Panc1 (cell line): Measurements from ENCODE around the gene PMAIP1. TPM values are rescaled to one million over a fixed set of nuclear protein-coding genes. Genes with fewer than 3 reads are reported as not detected.

ENCODE experiments used
- ATAC-seq: fragments of 200-7000 bp; cut with Tn5 transposase; 2 replicates; pipeline ENCODE4 v1.9.1; 2020; ENCODE audit warnings: mild to moderate bottlenecking, moderate library complexity
- BruUV-seq: library from RNA; stranded (reverse); fragments of 400-500 nt; replicated peaks from 2 replicates; lab custom pipeline; 2021; lab: Mats Ljungman, UMichigan
- CTCF ChIA-PET: fragments of 300-600 bp; sonication (Branson Sonifier 250); formaldehyde crosslinking; loops from one replicate; lab custom pipeline; 2022; ENCODE audit warnings: antibody characterized with exemption; lab: Charles Lee
- POLR2A ChIA-PET: fragments of 300-600 bp; sonication (Branson Sonifier 250); formaldehyde crosslinking; loops from one replicate; lab custom pipeline; 2022; ENCODE audit warnings: antibody characterized with exemption; lab: Charles Lee
- DNase-seq: peaks from one replicate; pipeline ENCODE4 v3.0.0-alpha.2; 2010; ENCODE audit warnings: low read depth, low spot score
- H3K27ac ChIP-seq: 2 replicates; pipeline ENCODE4 v1.5.1; 2011; ENCODE audit warnings: mild to moderate bottlenecking, low read length, inconsistent platforms
- H3K27me3 ChIP-seq: fragments of 200-500 bp; sonication (Bioruptor generic); 2 replicates; pipeline ENCODE4 v1.6.0; 2014; ENCODE audit warnings: low read length, inconsistent platforms; ENCODE audit not compliant: control insufficient read depth, insufficient read depth
- H3K36me3 ChIP-seq: fragments of 200-500 bp; sonication (Bioruptor generic); 2 replicates; pipeline ENCODE4 v1.5.1; 2014; ENCODE audit warnings: inconsistent platforms, mild to moderate bottlenecking, low read length, moderate library complexity; ENCODE audit not compliant: control insufficient read depth, insufficient read depth
- H3K4me1 ChIP-seq: 2 replicates; pipeline ENCODE4 v1.5.1; 2011; ENCODE audit warnings: inconsistent platforms, mild to moderate bottlenecking, low read length, moderate library complexity; ENCODE audit not compliant: control insufficient read depth, insufficient read depth
- H3K4me3 ChIP-seq, 2 experiments: 2 replicates each; pipeline ENCODE4 v1.5.1; 2011 to 2012; ENCODE audit warnings: low read depth in 2 of 2, low read length in 2 of 2, mild to moderate bottlenecking in 2 of 2, inconsistent platforms in 1 of 2, moderate library complexity in 1 of 2
- H3K9me3 ChIP-seq: fragments of 200-500 bp; sonication (Bioruptor generic); 2 replicates; pipeline ENCODE4 v1.5.1; 2014; ENCODE audit warnings: low read depth, mild to moderate bottlenecking, inconsistent platforms, low read length, moderate library complexity; ENCODE audit not compliant: control insufficient read depth, insufficient read depth
- CTCF ChIP-seq: fragments of 450-650 bp; IDR thresholded peaks from 2 replicates; pipeline ENCODE4 v1.5.1; 2017; ENCODE audit warnings: mild to moderate bottlenecking
- POLR2AphosphoS5 ChIP-seq: IDR thresholded peaks from 2 replicates; pipeline ENCODE4 v1.6.1; 2012; ENCODE audit warnings: mild to moderate bottlenecking, low read depth, low read length, moderate library complexity
- REST ChIP-seq, 2 experiments: IDR thresholded peaks; 2 replicates each; pipeline ENCODE4 v1.6.1; 2011 to 2012; ENCODE audit warnings: low read depth in 2 of 2, control low read depth in 1 of 2, low read length in 1 of 2, mild to moderate bottlenecking in 1 of 2, moderate library complexity in 1 of 2; ENCODE audit not compliant: insufficient read depth in 1 of 2
- SIN3A ChIP-seq: IDR thresholded peaks from 2 replicates; pipeline ENCODE4 v1.6.1; 2012; ENCODE audit warnings: low read depth, mild to moderate bottlenecking, low read length, moderate library complexity, borderline replicate concordance; ENCODE audit not compliant: insufficient read depth
- TCF7L2 ChIP-seq: IDR thresholded peaks from 2 replicates; pipeline ENCODE4 v1.6.1; 2011; ENCODE audit warnings: mild to moderate bottlenecking, low read depth, low read length, inconsistent platforms
- in situ Hi-C: cut with HindIII; loops from 2 replicates; pipeline ENCODE4 v1.10.0; 2016; ENCODE audit warnings: low sequenced_read_pairs, low pct_unique_long_range_greater_than_20kb
- intact Hi-C: fragments of 100-400 bp; cut with micrococcal nuclease; formaldehyde crosslinking; loops from one replicate; pipeline ENCODE4 v1.10.0; 2022; ENCODE audit not compliant: unreplicated experiment
- total RNA-seq: library from RNA; stranded (reverse); gene quantifications from one replicate; pipeline ENCODE4 v1.2.1, GENCODE V29; 2021; ENCODE audit not compliant: unreplicated experiment

The PMAIP1 gene
- total RNA-seq, 1 experiment from 2014 or later = 7.7 TPM

- ATAC-seq (no peak), DNase-seq (no peak)
- BruUV-seq = no TSS peak
- H3K9me3 ChIP-seq = no peaks in the 10 kb centered on the region
- no peak overlapping the region for H3K4me3 ChIP-seq
- TF ChIP-seq TCF7L2 (no peak), CTCF (no peak), POLR2AphosphoS5 (no peak), REST (IDR thresholded peaks at IDR 0.05; ENCODE audit: insufficient read depth in 1 of 2, low read depth in 2 of 2, low read length in 1 of 2) (no peak), SIN3A (no peak)
- ChIA-PET CTCF (no interaction called here), POLR2A (no interaction called here)
- intact Hi-C loops (loop anchor here (10.0 kb wide), 1 partner anchor 118 kb away; no protein-coding TSS in a partner anchor), in situ Hi-C loops (no loop called here)
- no peaks in the 10 kb centered on the region for H3K4me1 ChIP-seq
- H3K27ac ChIP-seq = no peak overlapping the region
- H3K27me3 ChIP-seq = no peaks in the 10 kb centered on the region
- no peaks in the 10 kb centered on the region for H3K36me3 ChIP-seq
These were observed 52.6 kb downstream of the PMAIP1 start for GRCh38 chr18:59952283-59953007.

Other genes with a start within 250 kb of the PMAIP1 start
- 0.13 TPM for gene CCBE1, start 202.6 kb upstream of the PMAIP1 start, total RNA-seq